HG02642 (cell line): Measurements from ENCODE around the gene ANKS4B.
"Not testable (repeated sequence)": the region's sequence is repeated elsewhere in the genome, so short reads cannot be mapped to it uniquely, and the experiment has no call there.

Experiments
- ATAC-seq: cut with Tn5 transposase; IDR thresholded peaks from one replicate; pipeline ENCODE4 v1.9.1; 2021; ENCODE audit warnings: mild to moderate bottlenecking; ENCODE audit not compliant: unreplicated experiment, poor library complexity

Gene ANKS4B

GRCh38 chr16:21214086-21214485 is 19.4 kb upstream of the ANKS4B start:
- ATAC-seq, result no peak

GRCh38 chr16:21217121-21217520 is 16.4 kb upstream of the ANKS4B start:
- ATAC-seq, result no peak

GRCh38 chr16:21218153-21218552 is 15.3 kb upstream of the ANKS4B start:
- no peak for ATAC-seq

- ATAC-seq, result no peak
These were observed 13.9 kb upstream of the ANKS4B start for GRCh38 chr16:21219551-21219950.

- no peak for ATAC-seq
These were observed 10.8 kb upstream of the ANKS4B start for GRCh38 chr16:21222495-21223337.

- ATAC-seq, result no peak
These were observed 9.7 kb upstream of the ANKS4B start for GRCh38 chr16:21223787-21224186.

GRCh38 chr16:21224800-21225199 is 8.7 kb upstream of the ANKS4B start:
- ATAC-seq, result no peak

GRCh38 chr16:21226749-21227148 is 6.8 kb upstream of the ANKS4B start:
- no peak for ATAC-seq

GRCh38 chr16:21227866-21228265 is 5.6 kb upstream of the ANKS4B start:
- no peak for ATAC-seq

GRCh38 chr16:21228361-21228872 is 5.1 kb upstream of the ANKS4B start:
- no peak for ATAC-seq

- ATAC-seq, result no peak
These were observed 416 bp upstream of the ANKS4B start for GRCh38 chr16:21233045-21233520.

- no peak for ATAC-seq
These were observed 1.7 kb downstream of the ANKS4B start for GRCh38 chr16:21235199-21235585.

GRCh38 chr16:21236831-21237230 is 3.3 kb downstream of the ANKS4B start:
- no peak for ATAC-seq

- ATAC-seq, result no peak
These were observed 6.1 kb downstream of the ANKS4B start for GRCh38 chr16:21239646-21240045.

- ATAC-seq, result no peak
These were observed 9.3 kb downstream of the ANKS4B start for GRCh38 chr16:21242756-21243155.

- no peak for ATAC-seq
These were observed 11.2 kb downstream of the ANKS4B start for GRCh38 chr16:21244518-21245215.

GRCh38 chr16:21248179-21248578 is 14.7 kb downstream of the ANKS4B start:
- ATAC-seq, result not testable (repeated sequence)

GRCh38 chr16:21250072-21250923 is 16.8 kb downstream of the ANKS4B start:
- ATAC-seq, result no peak

GRCh38 chr16:21253470-21253869 is 20.0 kb downstream of the ANKS4B start:
- ATAC-seq, result no peak

GRCh38 chr16:21256636-21257035 is 23.1 kb downstream of the ANKS4B start:
- no peak for ATAC-seq
